Iris pigment epithelial cell (primary cell): ENCODE measurements around the gene PET117.
"Not testable (repeated sequence)": the region's sequence is repeated elsewhere in the genome, so short reads cannot be mapped to it uniquely, and the experiment has no call there.

Experiments used
- DNase-seq: peaks from one replicate; pipeline ENCODE4 v3.0.0-alpha.2; 2011; ENCODE audit warnings: low read depth

PET117 gene

GRCh38 chr20:18137412-18138265 is at the start of gene PET117, which contains the start of gene KAT14:
TSS of gene PET117 (plus strand) at chr20:18137863. CDS start at chr20:18137956, 93 bp downstream.
TSS of gene KAT14 (plus strand) at chr20:18137863. CDS start at chr20:18142661, 4,798 bp downstream.
- peak; percentile 95 for DNase-seq

DNA sequence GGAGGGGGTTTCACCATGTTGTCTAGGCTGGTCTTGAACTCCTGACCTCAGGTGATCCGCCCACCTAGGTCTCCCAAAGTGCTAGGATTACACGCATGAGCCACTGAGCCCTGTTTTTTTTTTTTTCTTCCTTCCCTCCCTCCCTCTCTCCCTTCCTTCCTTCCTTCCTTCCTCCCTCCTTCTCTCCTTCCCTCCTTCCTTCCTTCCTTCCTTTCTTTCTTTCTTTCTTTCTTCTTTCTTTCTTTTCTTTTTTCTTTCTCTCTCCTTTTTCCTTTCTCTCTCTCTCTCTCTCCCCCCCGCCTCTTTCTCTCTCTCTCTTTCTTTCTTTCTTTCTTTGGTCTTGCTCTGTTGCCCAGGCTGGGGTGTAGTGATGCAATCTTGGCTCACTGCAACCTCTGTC is 49.4 kb upstream of the PET117 start:
- DNase-seq = not testable (repeated sequence)

- not testable (repeated sequence) for DNase-seq
Measured at GRCh38 chr20:18088841-18089240, 48.8 kb upstream of the PET117 start.

GRCh38 chr20:18090044-18090443 is 47.6 kb upstream of the PET117 start:
- DNase-seq = no peak

DNA sequence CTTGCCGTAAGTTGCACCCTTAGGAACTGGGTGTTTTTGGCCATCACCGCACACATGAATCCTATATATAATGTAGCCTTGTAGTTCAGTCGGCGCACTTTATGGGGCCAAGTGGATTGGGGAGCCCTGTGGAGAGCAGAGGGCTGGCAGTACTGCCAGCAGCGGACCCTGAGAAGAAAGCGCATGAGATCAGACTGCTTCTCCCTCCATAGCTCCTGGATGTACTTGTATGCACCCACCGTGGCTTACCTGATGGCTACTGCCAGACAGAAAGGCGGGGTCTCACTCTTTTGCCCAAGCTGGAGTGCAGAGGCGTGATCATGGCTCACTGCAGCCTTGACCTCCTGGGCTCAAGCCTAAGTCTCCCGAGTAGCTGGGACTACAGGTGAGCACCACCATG is 47.2 kb upstream of the PET117 start:
- no peak for DNase-seq

DNA sequence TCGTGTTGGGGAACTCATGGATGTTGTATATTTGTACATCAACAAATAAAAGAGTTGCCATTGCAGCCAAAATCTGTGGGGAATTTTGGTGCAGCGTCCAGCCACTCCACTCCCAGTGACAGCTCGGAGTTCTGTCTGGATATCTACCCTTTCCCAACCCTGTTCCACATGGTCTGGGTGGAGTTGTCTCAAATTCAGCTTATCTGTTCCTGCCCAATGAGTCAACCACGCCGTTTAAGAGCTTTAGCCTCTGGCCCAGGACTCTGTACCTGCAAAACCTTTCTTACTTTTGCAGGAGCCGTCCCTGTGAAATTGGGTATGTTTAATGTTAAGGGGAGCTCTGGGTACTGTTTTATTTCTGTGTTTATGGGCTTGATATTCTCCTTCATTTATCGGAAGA is 46.0 kb upstream of the PET117 start:
- no peak for DNase-seq

GRCh38 chr20:18092890-18093289 is 44.8 kb upstream of the PET117 start:
- DNase-seq = no peak

- no peak for DNase-seq
Measured at GRCh38 chr20:18093388-18093787, 44.3 kb upstream of the PET117 start.

- no peak for DNase-seq
Measured at GRCh38 chr20:18094191-18094590, 43.5 kb upstream of the PET117 start.

DNA sequence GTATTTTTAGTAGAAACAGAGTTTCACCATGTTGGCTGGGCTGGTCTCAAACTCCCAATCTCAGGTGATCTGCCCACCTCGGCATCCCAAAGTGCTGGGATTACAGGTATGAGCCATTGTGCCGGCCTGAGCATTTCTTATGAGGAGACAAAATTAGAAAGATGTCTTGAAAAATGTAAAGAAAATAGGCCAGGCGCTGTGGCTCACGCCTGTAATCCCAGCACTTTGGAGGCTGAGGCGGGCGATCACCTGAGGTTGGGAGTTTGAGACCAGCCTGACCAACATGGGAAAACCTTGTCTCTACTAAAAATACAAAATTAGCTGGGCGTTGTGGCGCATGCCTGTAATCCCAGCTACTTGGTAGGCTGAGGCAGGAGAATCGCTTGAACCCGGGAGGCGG is 37.1 kb upstream of the PET117 start:
- DNase-seq = not testable (repeated sequence)

GRCh38 chr20:18101125-18101810 is 36.4 kb upstream of the PET117 start:
- no peak for DNase-seq

DNA sequence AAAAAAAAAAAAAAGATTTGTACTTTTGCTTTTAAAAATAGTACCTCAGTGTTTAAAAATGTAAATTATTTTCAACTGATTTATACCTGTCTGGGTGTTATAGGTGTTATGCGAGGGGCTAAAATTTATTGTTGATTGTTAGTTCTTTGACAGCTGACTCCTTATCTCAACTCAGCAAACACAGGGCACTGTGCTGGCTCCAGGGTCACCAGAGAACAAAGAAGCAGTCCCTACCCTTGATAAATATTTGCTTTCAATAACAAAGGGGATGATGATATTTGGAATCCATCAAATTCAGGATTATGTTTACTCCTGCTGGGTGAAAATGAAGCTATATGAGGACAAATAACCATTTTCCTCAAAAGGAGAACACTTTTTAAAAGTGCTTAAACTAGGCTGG is 34.2 kb upstream of the PET117 start:
- no peak for DNase-seq

DNA sequence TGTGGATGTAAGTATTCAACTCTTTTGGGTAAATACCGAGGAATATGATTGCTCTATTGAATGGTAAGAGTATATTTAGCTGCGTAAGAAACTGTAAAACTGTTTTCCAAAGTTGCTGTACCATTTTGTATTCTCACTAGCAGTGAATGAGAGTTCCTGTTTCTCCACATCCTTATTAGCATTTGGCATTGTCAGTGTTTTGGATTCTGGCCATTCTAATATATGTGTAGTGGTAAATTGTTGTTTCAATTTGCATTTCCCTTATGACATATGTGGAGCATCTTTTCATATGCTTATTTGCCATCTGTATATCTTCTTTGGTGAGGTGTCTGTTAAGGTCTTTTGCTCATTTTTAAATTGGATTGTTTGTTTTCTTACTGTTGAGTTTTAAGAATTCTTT is 29.3 kb upstream of the PET117 start:
- no peak for DNase-seq

GRCh38 chr20:18128574-18128973 is 9.1 kb upstream of the PET117 start:
- not testable (repeated sequence) for DNase-seq

- DNase-seq = no peak
Measured at GRCh38 chr20:18132663-18133062, 5.0 kb upstream of the PET117 start.

DNA sequence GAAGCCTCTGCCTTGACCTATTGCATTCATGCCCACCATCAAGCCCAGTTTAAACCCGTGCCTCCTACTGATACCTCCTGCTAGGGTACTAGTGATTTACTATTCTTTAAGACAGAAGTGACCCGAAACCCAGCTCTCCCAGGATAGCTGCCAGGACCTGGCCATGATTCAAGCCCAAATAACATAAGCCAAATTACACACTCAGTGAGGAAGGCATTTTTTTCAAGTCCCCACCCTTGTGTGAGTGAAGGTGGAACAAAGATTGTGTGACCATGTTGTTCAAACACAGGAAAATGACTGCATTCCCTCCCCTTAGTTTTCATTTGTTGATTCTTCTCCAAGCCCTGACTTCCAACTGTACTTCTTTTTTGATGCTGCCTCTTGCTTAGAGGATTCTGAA is 3.7 kb upstream of the PET117 start:
- no peak for DNase-seq

- DNase-seq = no peak
Measured at GRCh38 chr20:18138266-18138582, 561 bp downstream of the PET117 start.

DNA sequence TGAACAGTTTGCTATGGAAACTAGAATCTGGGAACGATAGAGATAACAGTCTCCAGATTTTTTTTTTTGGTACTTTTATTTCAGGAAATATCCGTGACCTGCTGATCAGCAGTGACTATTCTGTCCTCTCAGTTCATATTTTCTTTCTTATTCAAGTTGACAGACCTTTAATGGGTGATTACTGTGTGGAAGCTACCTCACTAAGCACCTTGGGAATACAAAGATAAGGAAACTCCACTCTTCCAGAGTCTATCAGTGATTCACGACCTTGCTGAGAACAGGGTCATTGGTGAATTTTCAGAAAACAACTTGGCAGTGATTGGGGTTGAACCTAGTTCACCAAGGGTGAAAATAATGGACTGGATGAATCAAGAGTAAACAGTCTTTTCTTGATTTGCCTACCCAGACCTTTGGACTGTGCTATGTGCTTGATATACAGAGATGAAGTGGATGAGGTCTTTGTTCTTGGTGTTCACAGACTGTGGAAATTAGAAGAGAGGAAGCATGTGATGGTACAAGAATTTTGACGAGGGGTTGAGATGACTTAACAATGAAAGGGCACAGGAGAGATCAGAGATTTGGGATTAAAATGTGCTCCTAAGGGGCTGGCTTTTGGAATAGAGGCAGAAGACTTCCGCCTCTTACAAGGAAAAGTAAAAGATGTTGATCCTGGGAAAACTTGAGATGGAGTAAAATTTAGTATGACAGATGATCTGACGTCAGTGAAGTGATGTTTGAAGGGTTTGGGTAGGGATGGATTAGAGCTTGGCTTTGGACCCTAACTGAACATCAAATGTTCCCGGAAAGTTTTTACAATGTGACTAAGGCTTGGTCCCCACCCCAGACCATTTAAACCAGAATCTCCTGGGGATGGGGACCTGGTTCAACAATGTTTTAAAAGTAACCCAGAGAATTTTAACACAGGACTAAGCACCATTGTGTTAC is 1.2 kb downstream of the PET117 start:
- peak; percentile 2 for DNase-seq

GRCh38 chr20:18139832-18140231 is 2.2 kb downstream of the PET117 start:
- no peak for DNase-seq

GRCh38 chr20:18144541-18145099 is 7.0 kb downstream of the PET117 start:
- no peak for DNase-seq

GRCh38 chr20:18154342-18154741 is 16.7 kb downstream of the PET117 start:
- no peak for DNase-seq

DNA sequence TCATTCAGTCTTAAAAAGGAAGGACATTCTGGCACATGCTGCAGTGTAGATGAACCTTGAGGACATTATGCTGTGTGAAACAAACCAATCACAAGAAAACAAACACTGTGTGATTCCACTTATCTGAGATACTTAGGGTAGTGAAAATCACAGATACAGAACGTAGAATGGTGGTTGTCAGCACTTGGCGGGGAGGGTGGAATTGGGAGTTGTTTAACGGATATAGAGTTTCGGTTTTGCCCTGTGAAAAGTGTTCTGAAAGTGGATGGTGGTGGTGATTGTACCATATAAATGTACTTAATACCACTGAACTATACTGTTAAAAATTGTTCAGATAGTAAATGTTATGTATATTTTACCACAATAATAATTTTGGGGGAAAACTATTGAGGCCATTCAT is 18.4 kb downstream of the PET117 start:
- no peak for DNase-seq
